Measurements from ENCODE around the gene INSIG2.

- TF ChIP-seq CTCF (IDR thresholded peaks at IDR 0.05) (no peak), POLR2A (IDR thresholded peaks at IDR 0.05) (no peak)
Observed at GRCh38 chr2:118148133-118148532, 59.9 kb downstream of the INSIG2 start.

Data from uterus (tissue), 2 donors.